ENCODE data around the gene TMEM128. TPM values are rescaled to one million over a fixed set of nuclear protein-coding genes. Genes with fewer than 3 reads are reported as not detected.

The TMEM128 gene
- total and polyA plus RNA-seq, 2 of the 13 experiments (the other 11 are each of a cell fraction or from before 2014, with no cell fraction given) = 19.4 to 27.9 TPM

- TF ChIP-seq ZBTB40 (IDR thresholded peaks at IDR 0.05) (peak; percentile 76), ZBTB40 (CRISPR knock-in tag; IDR thresholded peaks at IDR 0.05) (no peak; the same call in 1 of the 2 replicates), YEATS2 (CRISPR knock-in tag; IDR thresholded peaks at IDR 0.05; ENCODE audit: borderline replicate concordance) (peak; percentile 91), AGO2 (optimal IDR thresholded peaks at IDR 0.05; ENCODE audit: low read depth, low read length) (peak; percentile 60), RBAK (CRISPR knock-in tag; IDR thresholded peaks at IDR 0.05) (no peak), ZNF703 (CRISPR knock-in tag; IDR thresholded peaks at IDR 0.05; ENCODE audit: borderline replicate concordance) (peak; percentile 82; the same call in 1 of the 2 replicates), RBFOX2 (IDR thresholded peaks at IDR 0.05; ENCODE audit: low read depth, low read length) (peak; percentile 97), ZBTB8A (CRISPR knock-in tag; IDR thresholded peaks at IDR 0.05; ENCODE audit: borderline replicate concordance, low read depth) (no peak; the same call in 1 of the 2 replicates), ADNP (CRISPR knock-in tag; IDR thresholded peaks at IDR 0.05) (no peak), ZNF691 (CRISPR knock-in tag; IDR thresholded peaks at IDR 0.05; ENCODE audit: borderline replicate concordance, low read depth) (no peak), ZFP90 (CRISPR knock-in tag; IDR thresholded peaks at IDR 0.05; ENCODE audit: borderline replicate concordance) (no peak), ZNF331 (CRISPR knock-in tag; IDR thresholded peaks at IDR 0.05) (peak; percentile 52), HCFC1 (IDR thresholded peaks at IDR 0.05; ENCODE audit: low read depth, low read length) (peak; percentile 62), THAP7 (CRISPR knock-in tag; IDR thresholded peaks at IDR 0.05) (peak; percentile 92)
- TF ChIP-seq, protein P1, sequence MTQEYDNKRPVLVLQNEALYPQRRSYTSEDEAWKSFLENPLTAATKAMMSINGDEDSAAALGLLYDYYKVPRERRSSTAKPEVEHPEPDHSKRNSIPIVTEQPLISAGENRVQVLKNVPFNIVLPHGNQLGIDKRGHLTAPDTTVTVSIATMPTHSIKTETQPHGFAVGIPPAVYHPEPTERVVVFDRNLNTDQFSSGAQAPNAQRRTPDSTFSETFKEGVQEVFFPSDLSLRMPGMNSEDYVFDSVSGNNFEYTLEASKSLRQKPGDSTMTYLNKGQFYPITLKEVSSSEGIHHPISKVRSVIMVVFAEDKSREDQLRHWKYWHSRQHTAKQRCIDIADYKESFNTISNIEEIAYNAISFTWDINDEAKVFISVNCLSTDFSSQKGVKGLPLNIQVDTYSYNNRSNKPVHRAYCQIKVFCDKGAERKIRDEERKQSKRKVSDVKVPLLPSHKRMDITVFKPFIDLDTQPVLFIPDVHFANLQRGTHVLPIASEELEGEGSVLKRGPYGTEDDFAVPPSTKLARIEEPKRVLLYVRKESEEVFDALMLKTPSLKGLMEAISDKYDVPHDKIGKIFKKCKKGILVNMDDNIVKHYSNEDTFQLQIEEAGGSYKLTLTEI (CRISPR knock-in tag; conservative IDR thresholded peaks at IDR 0.05) = no peak
Observed at GRCh38 chr4:4248029-4248884, at the start of gene TMEM128 (continued).

Data from HepG2 (cell line).